ENCODE results near the gene SGCD. TPM values are rescaled to one million over a fixed set of nuclear protein-coding genes. Genes with fewer than 3 reads are reported as not detected.

SGCD gene
- total RNA-seq, 2 experiments from 2014 or later: not detected

DNA sequence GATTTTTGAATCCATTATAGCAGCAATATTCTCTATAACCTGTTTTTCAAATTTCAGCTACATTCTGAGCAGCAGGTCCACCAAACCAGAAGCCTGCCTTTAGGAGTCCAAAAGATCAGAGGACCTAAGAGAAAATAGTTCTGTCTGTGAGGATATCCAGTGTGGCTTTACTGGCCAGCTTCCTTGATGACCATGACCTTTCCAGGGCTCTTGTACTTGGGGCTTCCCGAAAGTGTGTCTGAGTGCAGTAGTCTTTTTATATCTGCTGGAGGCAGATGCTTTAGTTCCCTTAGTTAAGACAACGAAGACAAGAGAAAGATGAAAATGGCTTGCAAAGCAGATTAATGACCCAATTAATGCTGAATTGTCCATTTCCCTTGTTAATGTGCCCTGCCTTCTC lies 72.4 kb downstream of the SGCD start:
- Histone ChIP-seq H3K9me3 (ENCODE audit: low read length) (no peaks in the 10 kb centered on the region), H3K27ac (ENCODE audit: low read depth, low read length, poor library complexity, severe bottlenecking) (no peak overlapping the region), H4K20me1 (ENCODE audit: insufficient read depth, low read length) (no peaks in the 10 kb centered on the region), H3K36me3 (ENCODE audit: insufficient read depth, low read length) (no peaks in the 10 kb centered on the region), H3K4me1 (ENCODE audit: insufficient read depth, low read length, poor library complexity, severe bottlenecking) (no peaks in the 10 kb centered on the region), H3K9me2 (ENCODE audit: insufficient read depth, low read length) (no peaks in the 10 kb centered on the region), H2AFZ (ENCODE audit: low read length) (no peak overlapping the region), H3K79me2 (ENCODE audit: insufficient read depth, low read depth, low read length) (no peaks in the 10 kb centered on the region), H3K4me2 (ENCODE audit: low read length) (no peak overlapping the region), H3K4me3 (ENCODE audit: low read depth, low read length, poor library complexity, severe bottlenecking) (no peak overlapping the region)
- TF ChIP-seq CTCF (conservative IDR thresholded peaks at IDR 0.05; ENCODE audit: low read length) (no peak), EZH2phosphoT487 (IDR thresholded peaks at IDR 0.05; ENCODE audit: borderline replicate concordance, low read depth, low read length) (no peak)
- ChIA-PET CTCF (ENCODE audit: unreplicated experiment) (no interaction called here), POLR2A (no interaction called here)
- DNase-seq (ENCODE audit: low spot score): no peak
- intact Hi-C loops (cut with micrococcal nuclease; ENCODE audit: unreplicated experiment): no loop called here
- no TSS peak for BruUV-seq (replicated peaks)

DNA sequence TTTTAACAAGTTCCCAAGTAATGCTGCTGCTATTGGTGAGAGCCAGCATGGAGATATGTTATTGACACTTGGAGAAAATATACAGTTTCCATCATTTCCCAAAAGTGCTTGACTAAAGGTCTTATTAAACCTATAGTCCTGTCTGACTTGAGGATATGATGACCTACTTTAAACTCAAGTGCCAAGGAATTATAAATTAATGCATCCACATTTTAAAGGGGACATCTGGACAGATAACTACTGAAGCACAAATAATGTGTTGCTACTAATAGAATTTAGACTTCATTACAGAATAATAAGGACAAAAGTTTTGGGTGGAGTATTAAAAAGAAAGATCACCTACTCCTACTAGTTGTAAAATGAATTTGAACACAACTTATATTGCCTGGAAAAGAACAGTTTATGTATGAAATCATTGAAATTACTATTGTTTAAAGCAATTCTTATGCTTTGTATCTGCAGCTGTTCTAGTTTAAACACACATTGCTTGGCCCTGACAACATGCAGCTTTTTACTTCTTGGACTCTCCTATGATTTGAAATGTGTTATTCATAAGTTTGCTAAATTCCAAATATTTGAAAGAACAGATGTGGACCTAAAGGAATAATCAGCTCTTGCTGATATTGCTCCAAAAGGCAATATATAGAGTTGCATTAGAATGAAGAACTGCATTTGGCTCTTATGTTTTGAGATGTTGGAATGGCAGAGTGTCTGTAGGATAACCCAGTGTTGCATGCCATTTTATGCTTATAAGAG lies 73.4 kb downstream of the SGCD start:
- Histone ChIP-seq H2AFZ (ENCODE audit: low read length) (no peak overlapping the region), H4K20me1 (ENCODE audit: insufficient read depth, low read length) (no peaks in the 10 kb centered on the region), H3K79me2 (ENCODE audit: insufficient read depth, low read depth, low read length) (no peaks in the 10 kb centered on the region), H3K9me3 (ENCODE audit: low read length) (no peaks in the 10 kb centered on the region), H3K27ac (ENCODE audit: low read depth, low read length, poor library complexity, severe bottlenecking) (no peak overlapping the region), H3K4me3 (ENCODE audit: low read depth, low read length, poor library complexity, severe bottlenecking) (no peak overlapping the region), H3K4me2 (ENCODE audit: low read length) (no peak overlapping the region), H3K9me2 (ENCODE audit: insufficient read depth, low read length) (no peaks in the 10 kb centered on the region), H3K36me3 (ENCODE audit: insufficient read depth, low read length) (no peaks in the 10 kb centered on the region), H3K4me1 (ENCODE audit: insufficient read depth, low read length, poor library complexity, severe bottlenecking) (no peaks in the 10 kb centered on the region)
- TF ChIP-seq CTCF (conservative IDR thresholded peaks at IDR 0.05; ENCODE audit: low read length): no peak
- TF ChIP-seq EZH2phosphoT487 (IDR thresholded peaks at IDR 0.05; ENCODE audit: borderline replicate concordance, low read depth, low read length): no peak
- no TSS peak for BruUV-seq (replicated peaks)
- POLR2A ChIA-PET: interaction anchor here (0.9 kb wide), 1 partner anchor 11 kb away, joined by 4 read pairs; no protein-coding TSS in a partner anchor
- no peak for DNase-seq (ENCODE audit: low spot score)
- CTCF ChIA-PET (ENCODE audit: unreplicated experiment): no interaction called here
- intact Hi-C loops (cut with micrococcal nuclease; ENCODE audit: unreplicated experiment): no loop called here

- TF ChIP-seq CTCF (conservative IDR thresholded peaks at IDR 0.05; ENCODE audit: low read length): no peak
- TF ChIP-seq EZH2phosphoT487 (IDR thresholded peaks at IDR 0.05; ENCODE audit: borderline replicate concordance, low read depth, low read length): no peak
- H3K9me3 ChIP-seq (ENCODE audit: low read length): no peaks in the 10 kb centered on the region
- no peak overlapping the region for H3K27ac ChIP-seq (ENCODE audit: low read depth, low read length, poor library complexity, severe bottlenecking)
- H2AFZ ChIP-seq (ENCODE audit: low read length): no peak overlapping the region
- no peak overlapping the region for H3K4me3 ChIP-seq (ENCODE audit: low read depth, low read length, poor library complexity, severe bottlenecking)
- no peak overlapping the region for H3K4me2 ChIP-seq (ENCODE audit: low read length)
- no TSS peak for BruUV-seq (replicated peaks)
- H3K9me2 ChIP-seq (ENCODE audit: insufficient read depth, low read length): no peaks in the 10 kb centered on the region
- H3K79me2 ChIP-seq (ENCODE audit: insufficient read depth, low read depth, low read length): no peaks in the 10 kb centered on the region
- H3K36me3 ChIP-seq (ENCODE audit: insufficient read depth, low read length): no peaks in the 10 kb centered on the region
- CTCF ChIA-PET (ENCODE audit: unreplicated experiment): no interaction called here
- no peaks in the 10 kb centered on the region for H4K20me1 ChIP-seq (ENCODE audit: insufficient read depth, low read length)
- no peaks in the 10 kb centered on the region for H3K4me1 ChIP-seq (ENCODE audit: insufficient read depth, low read length, poor library complexity, severe bottlenecking)
- intact Hi-C loops (cut with micrococcal nuclease; ENCODE audit: unreplicated experiment): no loop called here
- POLR2A ChIA-PET: no interaction called here
- DNase-seq (ENCODE audit: low spot score): no peak
Observed at GRCh38 chr5:156401804-156402203, 74.8 kb downstream of the SGCD start.

Measured in OCI-LY7 (cell line).